ENCODE measurements around the gene DHRS11. TPM values are rescaled to one million over a fixed set of nuclear protein-coding genes. Genes with fewer than 3 reads are reported as not detected.

DHRS11 gene
- total and polyA plus RNA-seq, 2 of the 8 experiments (the other 6 are each of a cell fraction or from before 2014, with no cell fraction given): 29.5 to 63.3 TPM

- TF ChIP-seq USF2 (IDR thresholded peaks at IDR 0.05; ENCODE audit: low read length): no peak
- TF ChIP-seq BCL11A (IDR thresholded peaks at IDR 0.05; ENCODE audit: low read depth in 2 of 2, low read length in 2 of 2): no peak
- TF ChIP-seq SP2 (IDR thresholded peaks at IDR 0.05; ENCODE audit: low read length): no peak
- peak; percentile 68 for TF ChIP-seq PHF8 (conservative IDR thresholded peaks at IDR 0.05; ENCODE audit: low read depth, low read length)
- peak in 1 of 2 experiments; percentile 26; a peak in 2 of 3 replicates for TF ChIP-seq POLR2A (IDR thresholded peaks at IDR 0.05; ENCODE audit: control extremely low read depth in 1 of 2, low read depth in 2 of 2, low read length in 2 of 2)
- TF ChIP-seq POU5F1 (IDR thresholded peaks at IDR 0.05; ENCODE audit: low read depth, low read length): no peak
- TF ChIP-seq JUND (IDR thresholded peaks at IDR 0.05; ENCODE audit: low read length): no peak
- no peak for TF ChIP-seq TAF7 (optimal IDR thresholded peaks at IDR 0.05; ENCODE audit: borderline replicate concordance, low read depth, low read length)
- no peak for TF ChIP-seq EP300 (IDR thresholded peaks at IDR 0.05; ENCODE audit: borderline replicate concordance in 1 of 2, low read depth in 2 of 2, low read length in 2 of 2)
- TF ChIP-seq SIX5 (IDR thresholded peaks at IDR 0.05; ENCODE audit: low read depth, low read length): no peak
- TF ChIP-seq E2F6 (IDR thresholded peaks at IDR 0.05): no peak
- TF ChIP-seq CREB1 (IDR thresholded peaks at IDR 0.05): peak; percentile 13; the same call in 1 of the 2 replicates
- no peak for TF ChIP-seq SRF (IDR thresholded peaks at IDR 0.05; ENCODE audit: low read depth, low read length)
- peak; percentile 78 for TF ChIP-seq KDM4A (IDR thresholded peaks at IDR 0.05; ENCODE audit: low read depth, low read length, severe bottlenecking)
- TF ChIP-seq ASH2L (IDR thresholded peaks at IDR 0.05; ENCODE audit: low read length): peak; percentile 58
- TF ChIP-seq HDAC6 (IDR thresholded peaks at IDR 0.05; ENCODE audit: low read depth, low read length): no peak
- no peak for TF ChIP-seq CTBP2 (IDR thresholded peaks at IDR 0.05; ENCODE audit: borderline replicate concordance, insufficient read depth, insufficient read length, low read length)
- TF ChIP-seq MAX (IDR thresholded peaks at IDR 0.05): no peak
- no peak for TF ChIP-seq EZH2 (IDR thresholded peaks at IDR 0.05; ENCODE audit: low read depth, low read length, severe bottlenecking)
- TF ChIP-seq CBX5 (IDR thresholded peaks at IDR 0.05; ENCODE audit: low read depth, low read length): no peak
- no peak for TF ChIP-seq ZNF274 (IDR thresholded peaks at IDR 0.05; ENCODE audit: borderline replicate concordance, extremely low read depth, low read length)
- no peak for TF ChIP-seq TEAD4 (IDR thresholded peaks at IDR 0.05; ENCODE audit: low read depth, low read length)
- 0 out of 2 replicates have a peak, but pooled peaks have one; percentile 20 for TF ChIP-seq KDM1A (IDR thresholded peaks at IDR 0.05; ENCODE audit: borderline replicate concordance, low read length)
Measured at GRCh38 chr17:36544307-36545076, 47.2 kb upstream of the DHRS11 start, which contains the start of gene GGNBP2 (continued).
